SJSA1 (cell line): ENCODE results near the gene DAP. TPM values are rescaled to one million over a fixed set of nuclear protein-coding genes. Genes with fewer than 3 reads are reported as not detected.

Experiments used
- DNase-seq, 2 experiments: peaks; one replicate each; pipeline ENCODE4 v3.0.0-alpha.2; 2015 to 2020; ENCODE audit warnings: low spot score in 2 of 2, low read depth in 1 of 2
- H3K27ac ChIP-seq: fragments of 250-450 bp; sonication (Bioruptor Pico); 2 replicates; pipeline ENCODE4 v1.5.1; 2020; ENCODE audit warnings: mild to moderate bottlenecking, moderate library complexity
- H3K27me3 ChIP-seq: fragments of 250-450 bp; sonication (Bioruptor Pico); replicated peaks from 2 replicates; pipeline ENCODE4 v1.5.1; 2020; ENCODE audit warnings: mild to moderate bottlenecking, moderate library complexity
- H3K36me3 ChIP-seq: fragments of 250-450 bp; sonication (Bioruptor Pico); 2 replicates; pipeline ENCODE4 v1.5.1; 2020; ENCODE audit warnings: mild to moderate bottlenecking
- H3K4me1 ChIP-seq: fragments of 250-450 bp; sonication (Bioruptor Pico); replicated peaks from 2 replicates; pipeline ENCODE4 v1.6.1; 2021; ENCODE audit warnings: mild to moderate bottlenecking
- H3K4me3 ChIP-seq: fragments of 250-450 bp; sonication (Bioruptor Pico); 2 replicates; pipeline ENCODE4 v1.5.1; 2020; ENCODE audit warnings: mild to moderate bottlenecking
- H3K9me3 ChIP-seq: fragments of 250-450 bp; sonication (Bioruptor Pico); replicated peaks from 2 replicates; pipeline ENCODE4 v1.5.1; 2020; ENCODE audit warnings: mild to moderate bottlenecking
- total RNA-seq: library from RNA; depleted of rRNA; stranded (reverse); fragments of >200 nt; shearing (Covaris generic); gene quantifications from 2 replicates; pipeline ENCODE4 v1.2.3, GENCODE V29; 2014

DAP gene
- total RNA-seq, 1 experiment from 2014 or later, result 64.6 TPM

- no peak overlapping the region for H3K4me3 ChIP-seq
- no peaks in the 10 kb centered on the region; the same call in 1 of the 2 replicates for H3K4me1 ChIP-seq
- H3K27me3 ChIP-seq, result no peaks in the 10 kb centered on the region
- DNase-seq, result no peak
- no peak overlapping the region for H3K27ac ChIP-seq
- peaks cover 90% of the 10 kb centered on the region for H3K36me3 ChIP-seq
- H3K9me3 ChIP-seq, result no peaks in the 10 kb centered on the region
Observed at GRCh38 chr5:10735569-10736276, 25.3 kb downstream of the DAP start.

GRCh38 chr5:10734832-10735523 is 26.1 kb downstream of the DAP start:
- DNase-seq, result no peak
- Histone ChIP-seq H3K27ac (no peak overlapping the region), H3K27me3 (no peaks in the 10 kb centered on the region), H3K36me3 (peaks cover 84% of the 10 kb centered on the region), H3K9me3 (no peaks in the 10 kb centered on the region), H3K4me1 (peaks cover 2% of the 10 kb centered on the region), H3K4me3 (no peak overlapping the region)

- Histone ChIP-seq H3K4me3 (no peak overlapping the region), H3K9me3 (no peaks in the 10 kb centered on the region), H3K27me3 (no peaks in the 10 kb centered on the region), H3K36me3 (peaks cover 79% of the 10 kb centered on the region), H3K4me1 (peaks cover 10% of the 10 kb centered on the region), H3K27ac (no peak overlapping the region)
- no peak for DNase-seq
Observed at GRCh38 chr5:10734037-10734709, 26.9 kb downstream of the DAP start.

- Histone ChIP-seq H3K4me1 (peaks cover 18% of the 10 kb centered on the region), H3K36me3 (peaks cover 78% of the 10 kb centered on the region), H3K9me3 (no peaks in the 10 kb centered on the region), H3K27me3 (no peaks in the 10 kb centered on the region), H3K4me3 (no peak overlapping the region), H3K27ac (no peak overlapping the region)
- DNase-seq, result no peak
Observed at GRCh38 chr5:10733426-10733825, 27.6 kb downstream of the DAP start.

GRCh38 chr5:10731913-10732312 is 29.1 kb downstream of the DAP start:
- Histone ChIP-seq H3K36me3 (peaks cover 71% of the 10 kb centered on the region), H3K4me1 (peaks cover 27% of the 10 kb centered on the region), H3K27ac (no peak overlapping the region), H3K4me3 (no peak overlapping the region), H3K9me3 (no peaks in the 10 kb centered on the region), H3K27me3 (no peaks in the 10 kb centered on the region)
- no peak for DNase-seq

GRCh38 chr5:10730043-10730351 is 31.0 kb downstream of the DAP start:
- DNase-seq, result no peak
- Histone ChIP-seq H3K9me3 (no peaks in the 10 kb centered on the region), H3K4me3 (no peak overlapping the region), H3K4me1 (peaks cover 46% of the 10 kb centered on the region), H3K36me3 (peaks cover 65% of the 10 kb centered on the region), H3K27me3 (no peaks in the 10 kb centered on the region), H3K27ac (no peak overlapping the region)

- DNase-seq, result peak; percentile 64 to 78
- Histone ChIP-seq H3K4me3 (no peak overlapping the region), H3K36me3 (peaks cover 62% of the 10 kb centered on the region), H3K27me3 (no peaks in the 10 kb centered on the region), H3K4me1 (peaks cover 51% of the 10 kb centered on the region), H3K9me3 (no peaks in the 10 kb centered on the region), H3K27ac (0 out of 2 replicates have a peak overlapping the region, but pooled peaks have one; percentile 1)
Observed at GRCh38 chr5:10729320-10730042, 31.6 kb downstream of the DAP start.

- 0 out of 2 replicates have a peak overlapping the region, but pooled peaks have one; percentile 1 for H3K27ac ChIP-seq
- H3K4me1 ChIP-seq, result peaks cover 59% of the 10 kb centered on the region
- H3K36me3 ChIP-seq, result peaks cover 62% of the 10 kb centered on the region
- no peaks in the 10 kb centered on the region for H3K27me3 ChIP-seq
- H3K4me3 ChIP-seq, result no peak overlapping the region
- no peak for DNase-seq
- H3K9me3 ChIP-seq, result no peaks in the 10 kb centered on the region
Observed at GRCh38 chr5:10728679-10729078, 32.4 kb downstream of the DAP start.

- no peak for DNase-seq
- H3K9me3 ChIP-seq, result no peaks in the 10 kb centered on the region
- H3K4me1 ChIP-seq, result peaks cover 63% of the 10 kb centered on the region
- peaks cover 62% of the 10 kb centered on the region for H3K36me3 ChIP-seq
- H3K27ac ChIP-seq, result no peak overlapping the region
- no peaks in the 10 kb centered on the region for H3K27me3 ChIP-seq
- no peak overlapping the region for H3K4me3 ChIP-seq
Observed at GRCh38 chr5:10727861-10728260, 33.2 kb downstream of the DAP start.

GRCh38 chr5:10726913-10727517 is 34.0 kb downstream of the DAP start:
- Histone ChIP-seq H3K4me1 (peaks cover 63% of the 10 kb centered on the region), H3K4me3 (no peak overlapping the region), H3K9me3 (no peaks in the 10 kb centered on the region), H3K36me3 (peaks cover 58% of the 10 kb centered on the region), H3K27me3 (no peaks in the 10 kb centered on the region), H3K27ac (no peak overlapping the region; the same call in 1 of the 2 replicates)
- DNase-seq, result peak in 1 of 2 experiments; percentile 19

GRCh38 chr5:10726179-10726912 is 34.7 kb downstream of the DAP start:
- Histone ChIP-seq H3K9me3 (no peaks in the 10 kb centered on the region), H3K4me3 (no peak overlapping the region), H3K36me3 (peaks cover 58% of the 10 kb centered on the region), H3K27ac (peak overlapping the region; percentile 76), H3K4me1 (peaks cover 63% of the 10 kb centered on the region), H3K27me3 (no peaks in the 10 kb centered on the region)
- DNase-seq, result peak in 1 of 2 experiments; percentile 27

- H3K4me3 ChIP-seq, result no peak overlapping the region
- H3K27me3 ChIP-seq, result no peaks in the 10 kb centered on the region
- peaks cover 64% of the 10 kb centered on the region for H3K36me3 ChIP-seq
- peaks cover 67% of the 10 kb centered on the region for H3K4me1 ChIP-seq
- no peak for DNase-seq
- peak overlapping the region; percentile 76 for H3K27ac ChIP-seq
- no peaks in the 10 kb centered on the region for H3K9me3 ChIP-seq
Observed at GRCh38 chr5:10725636-10726035, 35.4 kb downstream of the DAP start.
